ENCODE results near the gene MRGPRG.

The MRGPRG gene

DNA sequence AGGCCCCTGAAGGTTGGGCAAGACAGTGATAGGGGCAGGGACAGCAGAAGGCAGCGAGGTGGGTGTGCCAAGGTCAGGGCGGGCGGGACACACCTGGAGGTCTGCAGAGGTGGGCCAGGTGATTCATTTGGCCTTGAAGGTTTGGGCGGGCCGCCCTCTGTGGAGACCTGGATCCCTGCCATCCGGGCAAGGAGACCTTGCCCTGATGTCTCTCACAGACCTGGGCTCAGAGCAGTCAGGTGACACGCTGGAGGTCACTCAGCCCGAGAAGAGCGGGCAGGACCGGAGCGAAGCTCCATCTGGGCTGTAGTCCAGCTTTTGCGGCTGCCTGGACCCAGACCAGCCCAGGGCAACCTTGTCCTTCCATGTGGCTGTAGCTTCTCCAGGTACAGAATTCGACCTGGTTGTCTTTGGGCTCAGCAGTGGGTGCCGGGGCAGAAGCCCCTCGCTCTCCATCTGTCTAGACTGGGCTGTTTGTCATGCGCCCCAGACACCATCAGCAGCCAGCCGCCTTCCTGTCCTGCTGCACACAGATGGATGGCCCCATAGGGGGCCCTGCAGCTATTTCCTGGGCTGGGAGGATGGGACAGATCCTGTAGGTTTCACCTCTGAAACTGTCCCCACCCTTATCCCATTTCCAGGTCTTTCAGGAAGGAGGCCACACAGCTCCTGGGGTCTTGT, 3.1 kb downstream of the MRGPRG start:
- ChIA-PET POLR2A (no interaction called here), CTCF (interaction anchor here (1.2 to 1.5 kb wide), 3 partner anchors 9 to 124 kb away, joined by 3 to 5 read pairs (median 3); no protein-coding TSS in a partner anchor)
- TF ChIP-seq CTCF (IDR thresholded peaks at IDR 0.05; ENCODE audit: control extremely low read depth, extremely low read depth, low read depth, missing control alignments) = no peak
- no peak for DNase-seq (ENCODE audit: extremely low spot score)

- POLR2A ChIA-PET = no interaction called here
- TF ChIP-seq CTCF (IDR thresholded peaks at IDR 0.05; ENCODE audit: control extremely low read depth, extremely low read depth, low read depth, missing control alignments) = no peak
- DNase-seq (ENCODE audit: extremely low spot score) = no peak
- CTCF ChIA-PET = interaction anchor here (1.5 kb wide), 1 partner anchor 123 kb away, joined by 3 read pairs; no protein-coding TSS in a partner anchor
Measured at GRCh38 chr11:3214420-3214699, 4.3 kb downstream of the MRGPRG start.

DNA sequence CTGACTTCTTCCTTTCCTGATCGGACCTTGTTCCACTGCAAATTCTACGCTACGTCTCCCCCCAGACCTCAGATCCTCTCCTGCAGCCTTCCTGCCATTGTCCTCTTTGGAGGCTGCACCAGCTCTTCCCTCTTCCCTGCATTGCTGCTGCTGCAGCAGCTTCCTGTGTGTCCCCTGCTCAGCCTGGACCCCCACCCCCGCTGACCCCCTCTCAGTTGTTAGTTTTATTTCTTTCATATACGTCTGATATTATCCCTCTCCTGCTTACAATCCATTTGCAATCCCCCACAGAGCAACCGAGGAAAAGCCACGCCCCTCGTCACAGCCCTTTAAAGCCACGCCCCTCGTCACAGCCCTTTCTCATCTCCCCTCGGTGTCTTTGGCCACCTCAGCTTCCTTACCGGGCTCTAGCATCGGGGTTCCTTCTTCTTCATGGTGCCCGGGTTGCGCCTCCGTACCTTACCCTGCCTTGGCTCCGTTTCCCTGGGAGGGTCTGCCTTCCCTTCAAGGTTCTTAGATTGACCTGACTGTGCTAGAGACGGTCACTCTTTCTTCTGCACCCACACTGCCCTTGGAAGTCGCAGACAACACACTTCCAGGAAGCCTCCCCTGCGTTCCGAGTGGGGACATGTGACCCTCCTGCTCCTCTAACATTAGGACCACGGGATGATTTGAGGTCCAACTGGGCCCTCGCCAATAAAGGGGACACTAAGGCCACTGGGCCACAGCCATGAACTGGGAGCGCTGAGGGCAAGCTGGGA, 4.8 kb downstream of the MRGPRG start:
- DNase-seq (ENCODE audit: extremely low spot score) = no peak
- no peak for TF ChIP-seq CTCF (IDR thresholded peaks at IDR 0.05; ENCODE audit: control extremely low read depth, extremely low read depth, low read depth, missing control alignments)
- POLR2A ChIA-PET = no interaction called here
- CTCF ChIA-PET = interaction anchor here (1.5 kb wide), 1 partner anchor 123 kb away, joined by 3 read pairs; no protein-coding TSS in a partner anchor

- TF ChIP-seq CTCF (IDR thresholded peaks at IDR 0.05; ENCODE audit: control extremely low read depth, extremely low read depth, low read depth, missing control alignments) = no peak
- ChIA-PET POLR2A (no interaction called here), CTCF (no interaction called here)
- DNase-seq (ENCODE audit: extremely low spot score) = no peak
Measured at GRCh38 chr11:3208272-3208671, 10.3 kb downstream of the MRGPRG start.

DNA sequence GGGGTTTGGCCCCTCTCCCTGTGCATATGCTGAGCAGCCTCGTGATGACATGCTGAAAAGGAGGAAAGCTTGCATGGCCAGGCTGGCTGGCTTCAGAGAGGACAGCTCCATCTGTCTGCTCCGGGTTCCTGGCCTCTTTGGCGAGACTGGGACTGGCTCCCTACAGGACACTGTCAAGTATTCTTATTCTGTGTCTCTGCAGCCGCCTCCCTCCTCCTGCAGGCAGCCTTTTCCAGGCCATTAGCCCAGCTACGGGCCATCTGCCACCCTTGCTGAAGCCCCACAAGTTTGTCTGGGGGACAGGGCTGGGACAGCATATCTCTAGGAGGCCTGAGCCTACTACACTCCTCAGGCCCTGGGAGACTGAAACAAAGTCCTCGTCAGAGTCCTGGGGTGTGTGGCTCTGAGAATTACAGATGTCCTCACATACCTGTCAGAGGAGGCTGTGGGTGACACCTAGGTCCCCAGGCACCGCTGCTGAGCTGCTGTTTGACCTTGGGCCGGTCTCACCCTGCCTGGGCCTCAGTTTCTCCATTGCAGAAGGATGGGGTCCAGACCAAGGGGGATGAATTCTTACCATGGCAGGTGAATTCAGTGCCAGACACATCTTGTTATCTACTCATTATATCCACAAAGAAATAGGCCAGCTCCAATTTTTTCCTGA, 11.0 kb downstream of the MRGPRG start:
- CTCF ChIA-PET = interaction anchor here (1.1 kb wide), 1 partner anchor 10 kb away, joined by 3 read pairs; no protein-coding TSS in a partner anchor
- no peak for TF ChIP-seq CTCF (IDR thresholded peaks at IDR 0.05; ENCODE audit: control extremely low read depth, extremely low read depth, low read depth, missing control alignments)
- POLR2A ChIA-PET = no interaction called here
- no peak for DNase-seq (ENCODE audit: extremely low spot score)

DNA sequence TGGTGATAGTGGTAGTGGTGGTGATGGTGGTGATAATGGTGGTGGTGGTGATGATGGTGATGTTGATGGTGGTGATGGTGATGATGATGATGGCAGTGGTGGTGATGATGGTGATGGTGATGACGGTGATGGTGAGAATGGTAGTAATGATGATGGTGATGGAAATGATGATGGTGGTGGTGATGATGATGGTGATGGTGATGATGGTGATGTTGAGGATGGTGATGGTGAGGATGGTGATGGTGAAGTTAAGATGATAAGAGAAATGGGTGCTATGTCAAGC, 11.8 kb downstream of the MRGPRG start:
- DNase-seq (ENCODE audit: extremely low spot score) = no peak
- TF ChIP-seq CTCF (IDR thresholded peaks at IDR 0.05; ENCODE audit: control extremely low read depth, extremely low read depth, low read depth, missing control alignments) = no peak
- CTCF ChIA-PET = interaction anchor here (1.1 kb wide), 1 partner anchor 11 kb away, joined by 3 read pairs; no protein-coding TSS in a partner anchor
- POLR2A ChIA-PET = no interaction called here

Data from GM10248 (cell line).